GM10266 (cell line): ENCODE data around the gene CIITA.
A peak's percentile ranks its signal among the peaks of the same experiment; 100 is the strongest.
"Not testable (repeated sequence)": the region's sequence is repeated elsewhere in the genome, so short reads cannot be mapped to it uniquely, and the experiment has no call there.

Experiments used
- DNase-seq: peaks from one replicate; pipeline ENCODE4 v3.0.0; 2012; ENCODE audit errors: extremely low spot score
- CTCF ChIP-seq: IDR thresholded peaks from 2 replicates; pipeline ENCODE4 v1.5.1; 2012; ENCODE audit warnings: mild to moderate bottlenecking, low read depth; ENCODE audit not compliant: control insufficient read depth, insufficient read depth; ENCODE audit errors: missing control alignments

Gene CIITA

GRCh38 chr16:10876799-10877341 lies at the start of gene CIITA:
Gene CIITA (plus strand): TSS chr16:10877202. CDS start chr16:10877331, 129 bp downstream.
- TF ChIP-seq CTCF: no peak
- peak; percentile 84 for DNase-seq

GRCh38 chr16:10827691-10828341 lies 49.2 kb upstream of the CIITA start:
- no peak for DNase-seq
- TF ChIP-seq CTCF: no peak

GRCh38 chr16:10828851-10829366 lies 48.1 kb upstream of the CIITA start:
- DNase-seq: no peak
- no peak for TF ChIP-seq CTCF

GRCh38 chr16:10829390-10830098 lies 47.5 kb upstream of the CIITA start:
- not testable (repeated sequence) for DNase-seq

GRCh38 chr16:10830240-10830639 lies 46.8 kb upstream of the CIITA start:
- DNase-seq: not testable (repeated sequence)

- DNase-seq: no peak
These were observed 44.8 kb upstream of the CIITA start for GRCh38 chr16:10831894-10832886.

GRCh38 chr16:10833271-10833670 lies 43.7 kb upstream of the CIITA start:
- no peak for DNase-seq
- no peak for TF ChIP-seq CTCF

More at GRCh38 chr16:10831894-10832886, 44.8 kb upstream of the CIITA start:
- no peak for TF ChIP-seq CTCF
